ENCODE results near the gene FLRT2.

DNA sequence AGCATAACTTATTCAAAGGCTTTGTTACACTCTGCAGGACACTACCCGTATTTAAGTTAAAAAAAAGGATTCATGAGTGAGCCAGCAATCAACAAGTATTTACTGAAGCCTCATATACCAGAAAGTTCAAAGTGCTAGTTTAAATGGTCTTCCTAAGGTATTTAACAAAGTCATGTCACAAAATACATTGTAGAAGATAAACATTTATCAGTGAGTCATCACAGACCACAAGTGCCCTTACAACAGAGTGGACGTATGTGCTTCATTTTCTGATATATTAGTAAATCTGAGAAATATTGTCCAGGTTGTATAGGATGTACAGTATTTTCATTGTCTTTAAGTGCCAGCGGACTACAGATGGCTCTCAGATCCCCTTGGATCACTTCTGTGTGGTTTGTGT lies 24.2 kb downstream of the FLRT2 start:
- TF ChIP-seq, protein P1, sequence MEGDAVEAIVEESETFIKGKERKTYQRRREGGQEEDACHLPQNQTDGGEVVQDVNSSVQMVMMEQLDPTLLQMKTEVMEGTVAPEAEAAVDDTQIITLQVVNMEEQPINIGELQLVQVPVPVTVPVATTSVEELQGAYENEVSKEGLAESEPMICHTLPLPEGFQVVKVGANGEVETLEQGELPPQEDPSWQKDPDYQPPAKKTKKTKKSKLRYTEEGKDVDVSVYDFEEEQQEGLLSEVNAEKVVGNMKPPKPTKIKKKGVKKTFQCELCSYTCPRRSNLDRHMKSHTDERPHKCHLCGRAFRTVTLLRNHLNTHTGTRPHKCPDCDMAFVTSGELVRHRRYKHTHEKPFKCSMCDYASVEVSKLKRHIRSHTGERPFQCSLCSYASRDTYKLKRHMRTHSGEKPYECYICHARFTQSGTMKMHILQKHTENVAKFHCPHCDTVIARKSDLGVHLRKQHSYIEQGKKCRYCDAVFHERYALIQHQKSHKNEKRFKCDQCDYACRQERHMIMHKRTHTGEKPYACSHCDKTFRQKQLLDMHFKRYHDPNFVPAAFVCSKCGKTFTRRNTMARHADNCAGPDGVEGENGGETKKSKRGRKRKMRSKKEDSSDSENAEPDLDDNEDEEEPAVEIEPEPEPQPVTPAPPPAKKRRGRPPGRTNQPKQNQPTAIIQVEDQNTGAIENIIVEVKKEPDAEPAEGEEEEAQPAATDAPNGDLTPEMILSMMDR (IDR thresholded peaks at IDR 0.05): no peak
- no peak for TF ChIP-seq POLR2A (IDR thresholded peaks at IDR 0.05)
